Measurements from ENCODE around the gene MBTD1. TPM values are rescaled to one million over a fixed set of nuclear protein-coding genes. Genes with fewer than 3 reads are reported as not detected.
A peak's percentile ranks its signal among the peaks of the same experiment; 100 is the strongest.

MBTD1 gene
- total and polyA plus RNA-seq, 2 experiments from 2014 or later = 19.1 to 63.9 TPM

DNA sequence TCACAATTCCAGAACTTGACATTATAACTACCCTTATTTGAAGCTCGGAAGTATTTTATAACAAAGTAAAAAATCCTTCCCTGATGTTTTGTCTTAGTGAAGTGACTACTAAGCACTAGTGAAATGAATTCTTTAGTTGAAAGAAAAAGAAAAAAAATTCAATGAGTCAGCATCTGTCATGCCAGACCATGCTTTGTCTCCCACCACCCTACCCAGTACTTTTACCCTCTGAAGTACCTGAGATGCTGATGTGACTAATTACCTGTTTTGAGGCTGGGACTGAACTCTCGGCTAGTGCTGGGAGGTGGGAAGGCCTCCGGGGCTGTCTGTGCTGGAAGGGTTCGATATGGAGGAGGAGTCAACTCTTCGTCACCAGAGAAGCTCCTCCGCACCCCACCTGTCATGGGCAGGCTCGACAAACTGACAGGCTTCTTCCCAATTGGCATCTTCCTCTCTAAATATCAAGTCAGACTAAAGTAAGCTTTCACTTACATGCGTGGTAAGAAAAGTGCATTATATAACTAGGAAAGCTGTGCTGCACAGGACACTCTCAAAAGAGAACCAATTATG, 74.0 kb downstream of the MBTD1 start:
- Mint-ChIP-seq H3K27ac (0 out of 2 replicates have a peak overlapping the region, but pooled peaks have one; percentile 21), H3K27me3 (ENCODE audit: insufficient read depth, low read depth, poor library complexity) (peaks cover 6% of the 10 kb centered on the region), H3K4me1 (no peaks in the 10 kb centered on the region), H3K9me3 (no peaks in the 10 kb centered on the region), H3K36me3 (ENCODE audit: low read depth) (peaks cover 65% of the 10 kb centered on the region), H3K4me3 (no peak overlapping the region)
- Histone ChIP-seq H3K4me1 (ENCODE audit: insufficient read depth) (no peaks in the 10 kb centered on the region), H3K27ac (ENCODE audit: low read depth) (no peak overlapping the region), H3K36me3 (ENCODE audit: insufficient read depth) (peaks cover 31% of the 10 kb centered on the region), H3K79me2 (replicated peaks; ENCODE audit: insufficient read depth) (no peaks in the 10 kb centered on the region), H3K4me3 (no peak overlapping the region), H3F3A (replicated peaks; ENCODE audit: low read depth) (no peaks in the 10 kb centered on the region), H3K27me3 (ENCODE audit: insufficient read depth) (no peaks in the 10 kb centered on the region), H3K9me2 (ENCODE audit: insufficient read depth) (no peaks in the 10 kb centered on the region), H4K20me1 (replicated peaks; ENCODE audit: insufficient read depth) (peaks cover 7% of the 10 kb centered on the region; the same call in 1 of the 2 replicates), H2AFZ (no peak overlapping the region), H3K4me2 (no peak overlapping the region)
- TF ChIP-seq, protein P1, sequence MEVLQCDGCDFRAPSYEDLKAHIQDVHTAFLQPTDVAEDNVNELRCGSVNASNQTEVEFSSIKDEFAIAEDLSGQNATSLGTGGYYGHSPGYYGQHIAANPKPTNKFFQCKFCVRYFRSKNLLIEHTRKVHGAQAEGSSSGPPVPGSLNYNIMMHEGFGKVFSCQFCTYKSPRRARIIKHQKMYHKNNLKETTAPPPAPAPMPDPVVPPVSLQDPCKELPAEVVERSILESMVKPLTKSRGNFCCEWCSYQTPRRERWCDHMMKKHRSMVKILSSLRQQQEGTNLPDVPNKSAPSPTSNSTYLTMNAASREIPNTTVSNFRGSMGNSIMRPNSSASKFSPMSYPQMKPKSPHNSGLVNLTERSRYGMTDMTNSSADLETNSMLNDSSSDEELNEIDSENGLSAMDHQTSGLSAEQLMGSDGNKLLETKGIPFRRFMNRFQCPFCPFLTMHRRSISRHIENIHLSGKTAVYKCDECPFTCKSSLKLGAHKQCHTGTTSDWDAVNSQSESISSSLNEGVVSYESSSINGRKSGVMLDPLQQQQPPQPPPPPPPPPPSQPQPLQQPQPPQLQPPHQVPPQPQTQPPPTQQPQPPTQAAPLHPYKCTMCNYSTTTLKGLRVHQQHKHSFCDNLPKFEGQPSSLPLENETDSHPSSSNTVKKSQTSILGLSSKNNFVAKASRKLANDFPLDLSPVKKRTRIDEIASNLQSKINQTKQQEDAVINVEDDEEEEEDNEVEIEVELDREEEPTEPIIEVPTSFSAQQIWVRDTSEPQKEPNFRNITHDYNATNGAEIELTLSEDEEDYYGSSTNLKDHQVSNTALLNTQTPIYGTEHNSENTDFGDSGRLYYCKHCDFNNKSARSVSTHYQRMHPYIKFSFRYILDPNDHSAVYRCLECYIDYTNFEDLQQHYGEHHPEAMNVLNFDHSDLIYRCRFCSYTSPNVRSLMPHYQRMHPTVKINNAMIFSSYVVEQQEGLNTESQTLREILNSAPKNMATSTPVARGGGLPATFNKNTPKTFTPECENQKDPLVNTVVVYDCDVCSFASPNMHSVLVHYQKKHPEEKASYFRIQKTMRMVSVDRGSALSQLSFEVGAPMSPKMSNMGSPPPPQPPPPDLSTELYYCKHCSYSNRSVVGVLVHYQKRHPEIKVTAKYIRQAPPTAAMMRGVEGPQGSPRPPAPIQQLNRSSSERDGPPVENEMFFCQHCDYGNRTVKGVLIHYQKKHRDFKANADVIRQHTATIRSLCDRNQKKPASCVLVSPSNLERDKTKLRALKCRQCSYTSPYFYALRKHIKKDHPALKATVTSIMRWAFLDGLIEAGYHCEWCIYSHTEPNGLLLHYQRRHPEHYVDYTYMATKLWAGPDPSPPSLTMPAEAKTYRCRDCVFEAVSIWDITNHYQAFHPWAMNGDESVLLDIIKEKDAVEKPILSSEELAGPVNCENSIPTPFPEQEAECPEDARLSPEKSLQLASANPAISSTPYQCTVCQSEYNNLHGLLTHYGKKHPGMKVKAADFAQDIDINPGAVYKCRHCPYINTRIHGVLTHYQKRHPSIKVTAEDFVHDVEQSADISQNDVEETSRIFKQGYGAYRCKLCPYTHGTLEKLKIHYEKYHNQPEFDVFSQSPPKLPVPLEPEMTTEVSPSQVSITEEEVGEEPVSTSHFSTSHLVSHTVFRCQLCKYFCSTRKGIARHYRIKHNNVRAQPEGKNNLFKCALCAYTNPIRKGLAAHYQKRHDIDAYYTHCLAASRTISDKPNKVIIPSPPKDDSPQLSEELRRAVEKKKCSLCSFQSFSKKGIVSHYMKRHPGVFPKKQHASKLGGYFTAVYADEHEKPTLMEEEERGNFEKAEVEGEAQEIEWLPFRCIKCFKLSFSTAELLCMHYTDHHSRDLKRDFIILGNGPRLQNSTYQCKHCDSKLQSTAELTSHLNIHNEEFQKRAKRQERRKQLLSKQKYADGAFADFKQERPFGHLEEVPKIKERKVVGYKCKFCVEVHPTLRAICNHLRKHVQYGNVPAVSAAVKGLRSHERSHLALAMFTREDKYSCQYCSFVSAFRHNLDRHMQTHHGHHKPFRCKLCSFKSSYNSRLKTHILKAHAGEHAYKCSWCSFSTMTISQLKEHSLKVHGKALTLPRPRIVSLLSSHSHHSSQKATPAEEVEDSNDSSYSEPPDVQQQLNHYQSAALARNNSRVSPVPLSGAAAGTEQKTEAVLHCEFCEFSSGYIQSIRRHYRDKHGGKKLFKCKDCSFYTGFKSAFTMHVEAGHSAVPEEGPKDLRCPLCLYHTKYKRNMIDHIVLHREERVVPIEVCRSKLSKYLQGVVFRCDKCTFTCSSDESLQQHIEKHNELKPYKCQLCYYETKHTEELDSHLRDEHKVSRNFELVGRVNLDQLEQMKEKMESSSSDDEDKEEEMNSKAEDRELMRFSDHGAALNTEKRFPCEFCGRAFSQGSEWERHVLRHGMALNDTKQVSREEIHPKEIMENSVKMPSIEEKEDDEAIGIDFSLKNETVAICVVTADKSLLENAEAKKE (CRISPR knock-in tag; IDR thresholded peaks at IDR 0.05) = no peak
- TF ChIP-seq POLR2AphosphoS5 (IDR thresholded peaks at IDR 0.05; ENCODE audit: low read depth) (no peak), EZH2phosphoT487 (IDR thresholded peaks at IDR 0.05; ENCODE audit: unreplicated experiment) (no peak), JUNB (IDR thresholded peaks at IDR 0.05; ENCODE audit: unreplicated experiment) (no peak)
- TF ChIP-seq, protein P2, sequence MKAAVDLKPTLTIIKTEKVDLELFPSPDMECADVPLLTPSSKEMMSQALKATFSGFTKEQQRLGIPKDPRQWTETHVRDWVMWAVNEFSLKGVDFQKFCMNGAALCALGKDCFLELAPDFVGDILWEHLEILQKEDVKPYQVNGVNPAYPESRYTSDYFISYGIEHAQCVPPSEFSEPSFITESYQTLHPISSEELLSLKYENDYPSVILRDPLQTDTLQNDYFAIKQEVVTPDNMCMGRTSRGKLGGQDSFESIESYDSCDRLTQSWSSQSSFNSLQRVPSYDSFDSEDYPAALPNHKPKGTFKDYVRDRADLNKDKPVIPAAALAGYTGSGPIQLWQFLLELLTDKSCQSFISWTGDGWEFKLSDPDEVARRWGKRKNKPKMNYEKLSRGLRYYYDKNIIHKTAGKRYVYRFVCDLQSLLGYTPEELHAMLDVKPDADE (IDR thresholded peaks at IDR 0.05) = no peak
- TF ChIP-seq, protein P3, sequence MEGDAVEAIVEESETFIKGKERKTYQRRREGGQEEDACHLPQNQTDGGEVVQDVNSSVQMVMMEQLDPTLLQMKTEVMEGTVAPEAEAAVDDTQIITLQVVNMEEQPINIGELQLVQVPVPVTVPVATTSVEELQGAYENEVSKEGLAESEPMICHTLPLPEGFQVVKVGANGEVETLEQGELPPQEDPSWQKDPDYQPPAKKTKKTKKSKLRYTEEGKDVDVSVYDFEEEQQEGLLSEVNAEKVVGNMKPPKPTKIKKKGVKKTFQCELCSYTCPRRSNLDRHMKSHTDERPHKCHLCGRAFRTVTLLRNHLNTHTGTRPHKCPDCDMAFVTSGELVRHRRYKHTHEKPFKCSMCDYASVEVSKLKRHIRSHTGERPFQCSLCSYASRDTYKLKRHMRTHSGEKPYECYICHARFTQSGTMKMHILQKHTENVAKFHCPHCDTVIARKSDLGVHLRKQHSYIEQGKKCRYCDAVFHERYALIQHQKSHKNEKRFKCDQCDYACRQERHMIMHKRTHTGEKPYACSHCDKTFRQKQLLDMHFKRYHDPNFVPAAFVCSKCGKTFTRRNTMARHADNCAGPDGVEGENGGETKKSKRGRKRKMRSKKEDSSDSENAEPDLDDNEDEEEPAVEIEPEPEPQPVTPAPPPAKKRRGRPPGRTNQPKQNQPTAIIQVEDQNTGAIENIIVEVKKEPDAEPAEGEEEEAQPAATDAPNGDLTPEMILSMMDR (conservative IDR thresholded peaks at IDR 0.05; ENCODE audit: low read depth in 2 of 2) = no peak
- ATAC-seq = no peak; the same call in 2 of the 3 replicates
- DNase-seq (ENCODE audit: low spot score) = no peak
